Right lobe of liver (tissue), 4 donors: Measurements from ENCODE around the gene AMZ1.

ENCODE experiments used
- POLR2A ChIP-seq: fragments of 450-650 bp; IDR thresholded peaks from one replicate; pipeline ENCODE4 v1.6.1; 2017; ENCODE audit warnings: antibody characterized with exemption, mild to moderate bottlenecking
- TF ChIP-seq, protein P1 (sequence below), 4 donors: fragments of 200-600 bp in 3 of 4; fragments of 450-650 bp in 1 of 4; IDR thresholded peaks; one replicate each; pipeline versions ENCODE4 v1.5.1 to v1.8.0; 2016 to 2022; ENCODE audit warnings: antibody characterized with exemption in 4 of 4, mild to moderate bottlenecking in 2 of 4
- donor health status: DM: no; HTN: no; CAD: no.
- donor health status: DM: no; HTN: no; CAD: no.
- donor health status: DM: no; HTN: yes; CAD: no.

DNA sequence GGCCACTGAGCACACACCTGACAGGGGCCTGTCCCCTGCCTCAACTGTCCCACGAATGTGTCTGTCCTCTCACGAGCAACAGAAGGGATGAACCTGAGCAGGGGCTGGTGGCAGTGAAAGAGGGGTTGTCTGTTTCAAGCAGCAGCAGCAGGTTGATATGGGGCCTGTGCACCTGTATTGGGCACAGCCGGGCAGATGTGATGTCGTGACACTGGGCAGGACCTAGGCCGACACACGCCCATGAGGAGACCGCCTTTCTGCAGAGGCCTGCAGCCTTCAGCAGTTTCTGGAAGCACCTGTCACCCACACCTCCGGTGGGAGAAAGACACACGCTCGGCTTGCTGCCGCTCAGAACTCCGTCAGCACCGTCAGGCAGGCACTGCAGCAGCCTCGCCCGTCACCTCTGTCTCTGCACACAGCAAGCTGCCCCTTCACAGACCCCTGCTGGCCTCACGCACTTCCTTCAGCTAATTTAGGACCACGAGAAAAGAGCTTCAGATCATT lies 48.5 kb downstream of the AMZ1 start:
- TF ChIP-seq, protein P1, sequence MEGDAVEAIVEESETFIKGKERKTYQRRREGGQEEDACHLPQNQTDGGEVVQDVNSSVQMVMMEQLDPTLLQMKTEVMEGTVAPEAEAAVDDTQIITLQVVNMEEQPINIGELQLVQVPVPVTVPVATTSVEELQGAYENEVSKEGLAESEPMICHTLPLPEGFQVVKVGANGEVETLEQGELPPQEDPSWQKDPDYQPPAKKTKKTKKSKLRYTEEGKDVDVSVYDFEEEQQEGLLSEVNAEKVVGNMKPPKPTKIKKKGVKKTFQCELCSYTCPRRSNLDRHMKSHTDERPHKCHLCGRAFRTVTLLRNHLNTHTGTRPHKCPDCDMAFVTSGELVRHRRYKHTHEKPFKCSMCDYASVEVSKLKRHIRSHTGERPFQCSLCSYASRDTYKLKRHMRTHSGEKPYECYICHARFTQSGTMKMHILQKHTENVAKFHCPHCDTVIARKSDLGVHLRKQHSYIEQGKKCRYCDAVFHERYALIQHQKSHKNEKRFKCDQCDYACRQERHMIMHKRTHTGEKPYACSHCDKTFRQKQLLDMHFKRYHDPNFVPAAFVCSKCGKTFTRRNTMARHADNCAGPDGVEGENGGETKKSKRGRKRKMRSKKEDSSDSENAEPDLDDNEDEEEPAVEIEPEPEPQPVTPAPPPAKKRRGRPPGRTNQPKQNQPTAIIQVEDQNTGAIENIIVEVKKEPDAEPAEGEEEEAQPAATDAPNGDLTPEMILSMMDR (IDR thresholded peaks at IDR 0.05) = no peak
- no peak for TF ChIP-seq POLR2A
